ENCODE data around the gene NUFIP2.

GRCh38 chr17:29250666-29251065 lies 43.3 kb downstream of the NUFIP2 start:
- TF ChIP-seq CTCF (IDR thresholded peaks at IDR 0.05) (no peak), POLR2A (IDR thresholded peaks at IDR 0.05) (no peak)

Data from testis (tissue), 2 donors.